OCI-LY1 (cell line): ENCODE measurements around the gene ABCA13.

ENCODE experiments used
- CTCF ChIP-seq: fragments of 200-600 bp; sonication (generic), shearing (Covaris generic); IDR thresholded peaks from 2 replicates; pipeline ENCODE4 v1.5.1; 2017; ENCODE audit warnings: mild to moderate bottlenecking, antibody characterized with exemption, low read length, moderate library complexity, mixed read lengths
- EZH2 ChIP-seq: fragments of 200-600 bp; sonication (generic), shearing (Covaris generic); IDR thresholded peaks from 2 replicates; pipeline ENCODE4 v1.8.0; 2017; ENCODE audit warnings: borderline replicate concordance, mixed run types, mild to moderate bottlenecking, antibody characterized with exemption, low read length, moderate library complexity, mixed read lengths

GRCh38 chr7:48311464-48312100 lies 140.3 kb downstream of the ABCA13 start:
- TF ChIP-seq EZH2: no peak
- no peak for TF ChIP-seq CTCF
